Measurements from ENCODE around the gene NEGR1.

DNA sequence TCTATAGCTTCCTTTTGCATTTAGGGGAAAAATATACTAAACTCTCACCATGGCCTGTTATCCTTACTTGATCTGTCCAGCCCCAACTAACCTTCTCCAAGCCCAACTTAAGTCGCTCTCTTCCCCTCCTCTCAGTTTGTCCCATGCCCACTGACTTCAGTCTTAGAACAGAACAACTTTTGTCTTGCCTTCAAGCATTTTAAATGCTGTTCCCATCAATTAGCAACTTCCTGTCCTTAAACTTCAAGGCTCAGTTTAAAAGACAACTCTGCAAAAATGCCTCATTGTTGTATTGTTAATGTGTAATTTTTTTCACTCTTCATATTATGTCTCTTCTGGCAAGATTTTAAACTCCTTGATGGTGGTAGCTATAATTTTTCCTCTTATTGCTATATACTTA, 526.9 kb downstream of the NEGR1 start:
- TF ChIP-seq, protein P1, sequence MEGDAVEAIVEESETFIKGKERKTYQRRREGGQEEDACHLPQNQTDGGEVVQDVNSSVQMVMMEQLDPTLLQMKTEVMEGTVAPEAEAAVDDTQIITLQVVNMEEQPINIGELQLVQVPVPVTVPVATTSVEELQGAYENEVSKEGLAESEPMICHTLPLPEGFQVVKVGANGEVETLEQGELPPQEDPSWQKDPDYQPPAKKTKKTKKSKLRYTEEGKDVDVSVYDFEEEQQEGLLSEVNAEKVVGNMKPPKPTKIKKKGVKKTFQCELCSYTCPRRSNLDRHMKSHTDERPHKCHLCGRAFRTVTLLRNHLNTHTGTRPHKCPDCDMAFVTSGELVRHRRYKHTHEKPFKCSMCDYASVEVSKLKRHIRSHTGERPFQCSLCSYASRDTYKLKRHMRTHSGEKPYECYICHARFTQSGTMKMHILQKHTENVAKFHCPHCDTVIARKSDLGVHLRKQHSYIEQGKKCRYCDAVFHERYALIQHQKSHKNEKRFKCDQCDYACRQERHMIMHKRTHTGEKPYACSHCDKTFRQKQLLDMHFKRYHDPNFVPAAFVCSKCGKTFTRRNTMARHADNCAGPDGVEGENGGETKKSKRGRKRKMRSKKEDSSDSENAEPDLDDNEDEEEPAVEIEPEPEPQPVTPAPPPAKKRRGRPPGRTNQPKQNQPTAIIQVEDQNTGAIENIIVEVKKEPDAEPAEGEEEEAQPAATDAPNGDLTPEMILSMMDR (IDR thresholded peaks at IDR 0.05 in 4 of 5, conservative IDR thresholded peaks at IDR 0.05 in 1 of 5) = no peak
- TF ChIP-seq POLR2A (IDR thresholded peaks at IDR 0.05) = no peak
